Stimulated activated naive CD8-positive, alpha-beta T cell treated with anti-CD3 and anti-CD28 coated beads, Interleukin-15, Interleukin-2, amounts not matched to agents 100 ng/mL and 50 ng/mL, for 24 hours (primary cell): ENCODE data around the gene FBN3.

Experiments used
- H3K27ac Mint-ChIP-seq: one replicate; pipeline ENCODE4 v1.8.0; 2021; ENCODE audit warnings: mild to moderate bottlenecking, mixed read lengths
- H3K27me3 Mint-ChIP-seq: one replicate; pipeline ENCODE4 v1.8.0; 2021; ENCODE audit warnings: mixed read lengths
- H3K36me3 Mint-ChIP-seq: one replicate; pipeline ENCODE4 v1.8.0; 2021; ENCODE audit warnings: low read depth, mixed read lengths
- H3K4me1 Mint-ChIP-seq: one replicate; pipeline ENCODE4 v1.8.0; 2021; ENCODE audit warnings: low read depth, mixed read lengths
- H3K4me3 Mint-ChIP-seq: one replicate; pipeline ENCODE4 v1.8.0; 2021; ENCODE audit warnings: mild to moderate bottlenecking, mixed read lengths
- H3K9me3 Mint-ChIP-seq: one replicate; pipeline ENCODE4 v1.8.0; 2021; ENCODE audit warnings: mixed read lengths

The FBN3 gene

GRCh38 chr19:8021374-8021773 is 128.0 kb downstream of the FBN3 start:
- no peak overlapping the region for H3K27ac Mint-ChIP-seq
- no peaks in the 10 kb centered on the region for H3K9me3 Mint-ChIP-seq
- no peak overlapping the region for H3K4me3 Mint-ChIP-seq
- H3K4me1 Mint-ChIP-seq: peaks cover 9% of the 10 kb centered on the region
- H3K36me3 Mint-ChIP-seq: no peaks in the 10 kb centered on the region
- H3K27me3 Mint-ChIP-seq: no peaks in the 10 kb centered on the region

- Mint-ChIP-seq H3K9me3 (no peaks in the 10 kb centered on the region), H3K36me3 (no peaks in the 10 kb centered on the region), H3K4me3 (no peak overlapping the region), H3K4me1 (peaks cover 9% of the 10 kb centered on the region), H3K27ac (no peak overlapping the region), H3K27me3 (no peaks in the 10 kb centered on the region)
Measured at GRCh38 chr19:8020681-8021080, 128.7 kb downstream of the FBN3 start.

GRCh38 chr19:8017808-8018207 is 131.6 kb downstream of the FBN3 start:
- H3K4me1 Mint-ChIP-seq: peaks cover 9% of the 10 kb centered on the region
- no peaks in the 10 kb centered on the region for H3K36me3 Mint-ChIP-seq
- H3K4me3 Mint-ChIP-seq: no peak overlapping the region
- no peaks in the 10 kb centered on the region for H3K9me3 Mint-ChIP-seq
- no peaks in the 10 kb centered on the region for H3K27me3 Mint-ChIP-seq
- H3K27ac Mint-ChIP-seq: no peak overlapping the region
